Loucy (cell line): ENCODE measurements around the gene PIK3CD.
A peak's percentile ranks its signal among the peaks of the same experiment; 100 is the strongest.

Source experiments
- H2AFZ ChIP-seq: fragments of 200-600 bp; sonication (generic); 2 replicates; pipeline ENCODE4 v1.6.0; 2016; ENCODE audit warnings: antibody characterized with exemption, mild to moderate bottlenecking, low read length, moderate library complexity
- H3F3A ChIP-seq: fragments of 200-600 bp; 2 replicates; pipeline ENCODE4 v1.6.0; 2016; ENCODE audit warnings: antibody characterized with exemption, low read depth, mild to moderate bottlenecking
- H3K27me3 ChIP-seq: fragments of 200-600 bp; sonication (generic); 2 replicates; pipeline ENCODE4 v1.6.1; 2014; ENCODE audit warnings: low read length, mild to moderate bottlenecking; ENCODE audit not compliant: insufficient read depth, poor library complexity, severe bottlenecking
- H3K36me3 ChIP-seq: fragments of 200-600 bp; sonication (generic); 2 replicates; pipeline ENCODE4 v1.6.1; 2016; ENCODE audit warnings: low read length; ENCODE audit not compliant: insufficient read depth
- H3K4me1 ChIP-seq: fragments of 200-600 bp; sonication (generic); 2 replicates; pipeline ENCODE4 v1.5.1; 2014; ENCODE audit warnings: low read length, mild to moderate bottlenecking; ENCODE audit not compliant: insufficient read depth, poor library complexity, severe bottlenecking
- H3K4me2 ChIP-seq: fragments of 200-600 bp; sonication (generic); 2 replicates; pipeline ENCODE4 v1.6.0; 2014; ENCODE audit warnings: antibody characterized with exemption, low read length, low read depth, mild to moderate bottlenecking; ENCODE audit not compliant: poor library complexity, severe bottlenecking
- H3K4me3 ChIP-seq: fragments of 200-600 bp; sonication (generic); 2 replicates; pipeline ENCODE4 v1.5.1; 2014; ENCODE audit warnings: low read length, mild to moderate bottlenecking, mixed read lengths; ENCODE audit not compliant: poor library complexity, severe bottlenecking
- H3K79me2 ChIP-seq: fragments of 200-600 bp; sonication (generic); 2 replicates; pipeline ENCODE4 v1.6.1; 2014; ENCODE audit warnings: low read length; ENCODE audit not compliant: insufficient read depth
- H3K9ac ChIP-seq: fragments of 200-600 bp; sonication (generic); 2 replicates; pipeline ENCODE4 v1.6.0; 2014; ENCODE audit warnings: mild to moderate bottlenecking, low read depth, low read length, moderate library complexity; ENCODE audit not compliant: poor library complexity, severe bottlenecking
- H3K9me2 ChIP-seq: fragments of 200-600 bp; sonication (generic); replicated peaks from 2 replicates; pipeline ENCODE4 v1.6.1; 2016; ENCODE audit warnings: low read depth, low read length, mixed read lengths
- H3K9me3 ChIP-seq: fragments of 200-600 bp; sonication (generic); 2 replicates; pipeline ENCODE4 v1.6.1; 2014; ENCODE audit warnings: mild to moderate bottlenecking, antibody characterized with exemption, low read length, low read depth; ENCODE audit not compliant: insufficient read depth
- H4K20me1 ChIP-seq: fragments of 200-600 bp; sonication (generic); 2 replicates; pipeline ENCODE4 v1.6.0; 2014; ENCODE audit warnings: antibody characterized with exemption, low read length, mild to moderate bottlenecking; ENCODE audit not compliant: insufficient read depth, poor library complexity, severe bottlenecking
- EZH2phosphoT487 ChIP-seq: fragments of 200-600 bp; IDR thresholded peaks from 2 replicates; pipeline ENCODE4 v1.6.1; 2018; ENCODE audit warnings: antibody characterized with exemption, mild to moderate bottlenecking, moderate library complexity, borderline replicate concordance
- TF ChIP-seq, protein P1 (sequence below): fragments of 200-600 bp; sonication (generic); conservative IDR thresholded peaks from 2 replicates; pipeline ENCODE4 v1.5.1; 2014; ENCODE audit warnings: mild to moderate bottlenecking, antibody characterized with exemption, low read length

Gene PIK3CD

DNA sequence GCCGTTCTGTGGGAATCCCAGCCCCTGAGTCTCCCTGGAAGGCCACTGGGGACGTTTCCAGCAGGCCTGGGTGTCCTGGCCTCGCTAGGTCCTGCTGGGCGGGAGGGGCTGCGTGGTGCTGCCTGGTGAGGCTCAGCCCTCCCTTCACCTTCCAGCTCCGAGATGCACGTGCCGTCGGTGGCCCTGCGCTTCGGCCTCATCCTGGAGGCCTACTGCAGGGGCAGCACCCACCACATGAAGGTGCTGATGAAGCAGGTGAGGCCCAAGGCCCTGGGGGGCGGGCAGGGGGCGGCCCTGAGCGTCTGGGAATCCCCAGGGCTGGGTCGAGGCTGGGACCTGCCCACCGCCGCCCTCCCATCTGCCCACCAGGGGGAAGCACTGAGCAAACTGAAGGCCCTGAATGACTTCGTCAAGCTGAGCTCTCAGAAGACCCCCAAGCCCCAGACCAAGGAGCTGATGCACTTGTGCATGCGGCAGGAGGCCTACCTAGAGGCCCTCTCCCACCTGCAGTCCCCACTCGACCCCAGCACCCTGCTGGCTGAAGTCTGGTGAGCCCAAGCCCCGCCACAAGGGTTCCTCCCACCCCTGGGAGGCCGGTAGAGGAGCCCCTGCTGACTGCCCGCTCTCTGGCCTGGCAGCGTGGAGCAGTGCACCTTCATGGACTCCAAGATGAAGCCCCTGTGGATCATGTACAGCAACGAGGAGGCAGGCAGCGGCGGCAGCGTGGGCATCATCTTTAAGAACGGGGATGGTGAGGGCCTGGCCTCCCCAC lies 70.3 kb downstream of the PIK3CD start:
- Histone ChIP-seq H3K36me3 (no peaks in the 10 kb centered on the region), H3K4me1 (peaks cover 14% of the 10 kb centered on the region)

DNA sequence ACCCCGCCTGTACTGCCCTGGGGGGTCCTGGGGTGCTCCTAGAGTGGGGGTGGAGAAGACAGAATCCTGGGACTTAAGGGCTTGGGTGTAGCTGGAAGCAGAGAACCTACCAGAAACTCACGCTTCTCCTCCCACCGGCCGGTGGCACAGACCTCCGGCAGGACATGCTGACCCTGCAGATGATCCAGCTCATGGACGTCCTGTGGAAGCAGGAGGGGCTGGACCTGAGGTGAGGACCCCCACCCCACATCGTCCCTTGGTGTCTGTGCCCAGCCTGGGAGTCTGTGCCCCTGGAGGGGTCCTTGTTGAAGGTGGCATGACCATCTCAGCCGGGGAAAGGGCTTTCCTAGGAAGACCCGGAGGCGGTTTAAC lies 70.8 kb downstream of the PIK3CD start:
- H2AFZ ChIP-seq, result no peak overlapping the region
- no peaks in the 10 kb centered on the region for H3K9me3 ChIP-seq
- no peaks in the 10 kb centered on the region; the same call in 1 of the 2 replicates for H3K79me2 ChIP-seq
- peaks cover 14% of the 10 kb centered on the region for H3K4me1 ChIP-seq
- TF ChIP-seq, protein P1, sequence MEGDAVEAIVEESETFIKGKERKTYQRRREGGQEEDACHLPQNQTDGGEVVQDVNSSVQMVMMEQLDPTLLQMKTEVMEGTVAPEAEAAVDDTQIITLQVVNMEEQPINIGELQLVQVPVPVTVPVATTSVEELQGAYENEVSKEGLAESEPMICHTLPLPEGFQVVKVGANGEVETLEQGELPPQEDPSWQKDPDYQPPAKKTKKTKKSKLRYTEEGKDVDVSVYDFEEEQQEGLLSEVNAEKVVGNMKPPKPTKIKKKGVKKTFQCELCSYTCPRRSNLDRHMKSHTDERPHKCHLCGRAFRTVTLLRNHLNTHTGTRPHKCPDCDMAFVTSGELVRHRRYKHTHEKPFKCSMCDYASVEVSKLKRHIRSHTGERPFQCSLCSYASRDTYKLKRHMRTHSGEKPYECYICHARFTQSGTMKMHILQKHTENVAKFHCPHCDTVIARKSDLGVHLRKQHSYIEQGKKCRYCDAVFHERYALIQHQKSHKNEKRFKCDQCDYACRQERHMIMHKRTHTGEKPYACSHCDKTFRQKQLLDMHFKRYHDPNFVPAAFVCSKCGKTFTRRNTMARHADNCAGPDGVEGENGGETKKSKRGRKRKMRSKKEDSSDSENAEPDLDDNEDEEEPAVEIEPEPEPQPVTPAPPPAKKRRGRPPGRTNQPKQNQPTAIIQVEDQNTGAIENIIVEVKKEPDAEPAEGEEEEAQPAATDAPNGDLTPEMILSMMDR, result no peak
- TF ChIP-seq EZH2phosphoT487, result no peak
- no peaks in the 10 kb centered on the region for H3K36me3 ChIP-seq
- H3F3A ChIP-seq, result no peaks in the 10 kb centered on the region
- H4K20me1 ChIP-seq, result no peaks in the 10 kb centered on the region
- H3K27me3 ChIP-seq, result no peaks in the 10 kb centered on the region
- no peak overlapping the region for H3K9ac ChIP-seq
- no peak overlapping the region for H3K4me2 ChIP-seq
- no peak overlapping the region for H3K4me3 ChIP-seq
- H3K9me2 ChIP-seq, result no peaks in the 10 kb centered on the region

More for the DNA sequence above, 70.3 kb downstream of the PIK3CD start:
- H3K79me2 ChIP-seq, result peaks cover 6% of the 10 kb centered on the region; the same call in 1 of the 2 replicates
- no peaks in the 10 kb centered on the region for H4K20me1 ChIP-seq
- no peak for TF ChIP-seq EZH2phosphoT487
- TF ChIP-seq, protein P1, result peak; percentile 74
- H3K9ac ChIP-seq, result no peak overlapping the region
- H3K9me3 ChIP-seq, result no peaks in the 10 kb centered on the region
- H3K9me2 ChIP-seq, result no peaks in the 10 kb centered on the region
- H3K27me3 ChIP-seq, result no peaks in the 10 kb centered on the region
- no peak overlapping the region for H3K4me3 ChIP-seq
- H3K4me2 ChIP-seq, result no peak overlapping the region
- H2AFZ ChIP-seq, result no peak overlapping the region
- H3F3A ChIP-seq, result no peaks in the 10 kb centered on the region

DNA sequence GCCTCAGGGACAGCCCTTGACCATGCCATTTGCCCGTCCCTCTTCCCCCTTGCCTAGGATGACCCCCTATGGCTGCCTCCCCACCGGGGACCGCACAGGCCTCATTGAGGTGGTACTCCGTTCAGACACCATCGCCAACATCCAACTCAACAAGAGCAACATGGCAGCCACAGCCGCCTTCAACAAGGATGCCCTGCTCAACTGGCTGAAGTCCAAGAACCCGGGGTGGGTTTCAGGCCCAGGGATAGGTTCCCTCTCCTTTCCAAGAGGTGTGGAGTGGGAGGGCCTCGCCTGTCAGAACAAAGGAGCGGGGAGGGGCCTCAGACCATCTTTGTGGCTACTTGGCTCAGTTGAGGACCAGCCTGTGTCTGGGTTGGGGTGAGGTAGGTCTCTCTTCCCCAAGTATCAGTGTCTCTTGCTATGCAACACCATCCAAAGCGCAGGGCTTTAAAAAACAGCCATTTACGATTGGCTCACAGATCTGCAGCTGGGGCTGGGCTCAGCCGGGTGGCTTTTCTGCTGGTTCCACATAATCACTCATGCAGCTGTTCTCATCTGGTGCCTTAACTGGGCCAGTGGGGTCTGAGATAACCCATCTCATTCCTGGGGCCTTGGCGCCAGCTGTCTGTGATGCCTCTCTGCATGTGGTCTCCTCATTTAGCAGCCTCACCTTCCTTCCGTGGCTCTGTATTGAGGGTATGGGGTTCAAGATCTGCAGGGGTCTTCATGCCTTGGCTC lies 71.7 kb downstream of the PIK3CD start:
- no peaks in the 10 kb centered on the region for H3K27me3 ChIP-seq
- no peak overlapping the region for H2AFZ ChIP-seq
- no peak overlapping the region for H3K4me3 ChIP-seq
- H3K36me3 ChIP-seq, result no peaks in the 10 kb centered on the region; the same call in 1 of the 2 replicates
- no peaks in the 10 kb centered on the region for H4K20me1 ChIP-seq
- no peaks in the 10 kb centered on the region; the same call in 1 of the 2 replicates for H3K79me2 ChIP-seq
- no peaks in the 10 kb centered on the region for H3K9me3 ChIP-seq
- H3K4me2 ChIP-seq, result no peak overlapping the region
- TF ChIP-seq EZH2phosphoT487, result no peak
- TF ChIP-seq, protein P1, result no peak
- H3K9me2 ChIP-seq, result no peaks in the 10 kb centered on the region
- peaks cover 10% of the 10 kb centered on the region for H3K4me1 ChIP-seq
- H3K9ac ChIP-seq, result no peak overlapping the region
- H3F3A ChIP-seq, result no peaks in the 10 kb centered on the region
